MM.1S (cell line): Measurements from ENCODE around the gene GRK3.
"Not testable (repeated sequence)": the region's sequence is repeated elsewhere in the genome, so short reads cannot be mapped to it uniquely, and the experiment has no call there.

Experiments
- CTCF ChIP-seq: fragments of 300-600 bp; sonication (generic); IDR thresholded peaks from 2 replicates; pipeline ENCODE4 v1.5.1; 2016; ENCODE audit warnings: antibody characterized with exemption, low read length, mixed read lengths
- EZH2 ChIP-seq: fragments of 300-600 bp; sonication (generic); optimal IDR thresholded peaks from 2 replicates; pipeline ENCODE3; 2017; ENCODE audit warnings: low read depth, mild to moderate bottlenecking, antibody characterized with exemption, low read length, mixed read lengths
- EZH2phosphoT487 ChIP-seq: fragments of 300-600 bp; sonication (generic); IDR thresholded peaks from 2 replicates; pipeline ENCODE4 v1.6.1; 2018; ENCODE audit warnings: antibody characterized with exemption, low read length

- TF ChIP-seq CTCF, EZH2phosphoT487, EZH2: not testable (repeated sequence)
These were observed 1.3 kb upstream of the GRK3 start for GRCh38 chr22:25562966-25563760.
